ENCODE measurements around the gene TCOF1. TPM values are rescaled to one million over a fixed set of nuclear protein-coding genes. Genes with fewer than 3 reads are reported as not detected.

TCOF1 gene
- total RNA-seq, 2 donors from 2014 or later, result 17.5 to 18.1 TPM

DNA sequence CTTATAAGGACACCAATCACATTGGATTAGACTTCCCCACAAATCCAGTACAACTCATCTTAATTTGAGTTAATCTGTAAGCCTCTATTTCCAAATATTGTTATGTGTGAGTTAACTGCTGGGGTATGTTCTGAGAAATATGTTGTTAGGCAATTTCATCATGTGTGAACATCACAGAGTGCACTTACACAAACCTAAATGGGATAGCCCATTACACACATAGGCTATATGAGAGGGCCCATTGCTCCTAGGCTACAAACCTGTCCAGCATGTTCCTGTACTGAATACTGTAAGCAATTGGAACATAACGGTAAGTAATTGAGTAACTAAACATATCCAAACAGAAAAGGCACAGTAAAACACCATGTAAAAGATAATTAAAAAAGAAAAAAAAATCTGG, 35.7 kb upstream of the TCOF1 start:
- no peak for TF ChIP-seq CTCF (IDR thresholded peaks at IDR 0.05)

DNA sequence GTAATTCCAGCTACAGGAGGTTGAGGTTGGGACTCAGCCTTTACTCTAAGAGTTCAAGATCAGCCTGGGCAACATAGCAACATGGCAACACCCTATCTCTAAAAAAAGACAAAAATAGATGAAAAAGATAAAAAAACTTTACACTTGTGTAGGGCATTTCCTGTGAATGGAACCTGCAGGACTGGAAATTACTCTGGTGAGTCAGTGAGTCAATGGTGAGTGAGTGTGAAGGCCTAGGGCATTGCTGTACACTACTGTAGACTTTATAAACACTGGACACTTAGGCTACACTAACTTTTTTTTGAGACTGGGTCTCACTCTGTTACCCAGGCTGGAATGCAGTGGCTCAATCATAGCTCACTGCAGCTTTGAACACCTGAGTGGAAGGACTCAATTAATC, 35.3 kb upstream of the TCOF1 start:
- Histone ChIP-seq H3K36me3 (no peaks in the 10 kb centered on the region), H3K27ac (no peak overlapping the region), H3K4me3 (no peak overlapping the region), H3K9me3 (no peaks in the 10 kb centered on the region), H3K4me1 (peaks cover 0 to 12% of the 10 kb centered on the region in 2 donors), H3K27me3 (no peaks in the 10 kb centered on the region)
- DNase-seq (ENCODE audit: low spot score), result no peak
- no peak for TF ChIP-seq CTCF (IDR thresholded peaks at IDR 0.05)

More for the DNA sequence above, 35.7 kb upstream of the TCOF1 start:
- Histone ChIP-seq H3K9me3 (no peaks in the 10 kb centered on the region), H3K36me3 (no peaks in the 10 kb centered on the region), H3K4me1 (peaks cover 0 to 12% of the 10 kb centered on the region in 2 donors), H3K27me3 (no peaks in the 10 kb centered on the region), H3K27ac (no peak overlapping the region), H3K4me3 (no peak overlapping the region)
- no peak for DNase-seq (ENCODE audit: low spot score)

DNA sequence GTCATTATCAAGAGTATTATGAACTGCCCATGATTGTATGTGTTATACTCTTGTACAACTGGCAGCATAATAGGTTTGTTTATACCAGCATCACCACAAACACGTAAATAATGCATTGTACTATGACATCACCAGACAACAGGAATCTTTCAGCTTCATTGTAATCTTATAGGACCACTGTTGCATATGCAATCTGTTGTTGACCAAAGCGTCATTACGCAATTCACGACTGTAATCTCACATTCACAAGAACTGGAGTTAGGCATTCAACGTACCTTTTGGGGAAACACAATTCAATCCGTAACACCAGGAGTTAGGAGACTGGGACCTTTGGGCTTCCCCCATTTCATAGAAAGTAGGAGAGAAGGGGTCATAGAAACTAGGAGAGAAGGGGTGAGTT, 34.4 kb upstream of the TCOF1 start:
- Histone ChIP-seq H3K36me3 (no peaks in the 10 kb centered on the region), H3K27me3 (no peaks in the 10 kb centered on the region), H3K27ac (no peak overlapping the region), H3K4me1 (peaks cover 0 to 12% of the 10 kb centered on the region in 2 donors), H3K4me3 (no peak overlapping the region), H3K9me3 (no peaks in the 10 kb centered on the region)
- TF ChIP-seq CTCF (IDR thresholded peaks at IDR 0.05), result no peak
- DNase-seq (ENCODE audit: low spot score), result no peak

- no peaks in the 10 kb centered on the region for H3K9me3 ChIP-seq
- no peak for DNase-seq (ENCODE audit: low spot score)
These were observed 33.7 kb upstream of the TCOF1 start for GRCh38 chr5:150323819-150324218.

GRCh38 chr5:150325426-150325825, 32.1 kb upstream of the TCOF1 start:
- DNase-seq (ENCODE audit: low spot score), result no peak
- TF ChIP-seq CTCF (IDR thresholded peaks at IDR 0.05), result no peak
- Histone ChIP-seq H3K27ac (no peak overlapping the region), H3K9me3 (no peaks in the 10 kb centered on the region), H3K36me3 (no peaks in the 10 kb centered on the region), H3K4me1 (peaks cover 0 to 2% of the 10 kb centered on the region in 2 donors), H3K27me3 (no peaks in the 10 kb centered on the region), H3K4me3 (no peak overlapping the region)

More at GRCh38 chr5:150323819-150324218, 33.7 kb upstream of the TCOF1 start:
- TF ChIP-seq CTCF (IDR thresholded peaks at IDR 0.05), result no peak
- Histone ChIP-seq H3K27ac (no peak overlapping the region), H3K4me1 (peaks cover 0 to 12% of the 10 kb centered on the region in 2 donors), H3K36me3 (no peaks in the 10 kb centered on the region), H3K4me3 (no peak overlapping the region), H3K27me3 (no peaks in the 10 kb centered on the region)

- Histone ChIP-seq H3K9me3 (no peaks in the 10 kb centered on the region), H3K36me3 (no peaks in the 10 kb centered on the region), H3K27me3 (no peaks in the 10 kb centered on the region), H3K4me3 (no peak overlapping the region), H3K27ac (no peak overlapping the region), H3K4me1 (no peaks in the 10 kb centered on the region)
- no peak for TF ChIP-seq CTCF (IDR thresholded peaks at IDR 0.05)
- no peak for DNase-seq (ENCODE audit: low spot score)
These were observed 30.8 kb upstream of the TCOF1 start for GRCh38 chr5:150326707-150327106.

All from right atrium auricular region (tissue), 2 donors.